ENCODE data around the gene CAMTA1.

DNA sequence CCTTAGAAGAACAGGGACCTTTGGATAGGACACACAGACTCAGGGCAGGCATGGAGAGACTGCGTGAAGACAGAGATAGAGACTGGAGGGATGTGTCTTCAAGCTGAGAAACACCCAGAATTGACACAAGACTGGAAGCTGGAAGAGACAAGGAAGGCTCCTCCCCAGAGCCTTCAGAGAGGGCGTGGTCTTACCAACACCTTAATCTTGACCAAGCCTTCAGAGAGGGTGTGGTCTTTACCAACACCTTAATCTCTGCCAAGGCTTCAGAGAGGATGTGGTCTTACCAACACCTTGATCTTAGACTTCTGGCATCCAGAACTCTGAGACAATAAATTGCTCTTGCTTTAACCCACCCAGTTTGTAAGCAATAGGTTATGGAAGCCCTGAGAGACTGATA, 504.4 kb downstream of the CAMTA1 start:
- TF ChIP-seq EZH2 (IDR thresholded peaks at IDR 0.05; ENCODE audit: low read length): no peak
- TF ChIP-seq, protein P1, sequence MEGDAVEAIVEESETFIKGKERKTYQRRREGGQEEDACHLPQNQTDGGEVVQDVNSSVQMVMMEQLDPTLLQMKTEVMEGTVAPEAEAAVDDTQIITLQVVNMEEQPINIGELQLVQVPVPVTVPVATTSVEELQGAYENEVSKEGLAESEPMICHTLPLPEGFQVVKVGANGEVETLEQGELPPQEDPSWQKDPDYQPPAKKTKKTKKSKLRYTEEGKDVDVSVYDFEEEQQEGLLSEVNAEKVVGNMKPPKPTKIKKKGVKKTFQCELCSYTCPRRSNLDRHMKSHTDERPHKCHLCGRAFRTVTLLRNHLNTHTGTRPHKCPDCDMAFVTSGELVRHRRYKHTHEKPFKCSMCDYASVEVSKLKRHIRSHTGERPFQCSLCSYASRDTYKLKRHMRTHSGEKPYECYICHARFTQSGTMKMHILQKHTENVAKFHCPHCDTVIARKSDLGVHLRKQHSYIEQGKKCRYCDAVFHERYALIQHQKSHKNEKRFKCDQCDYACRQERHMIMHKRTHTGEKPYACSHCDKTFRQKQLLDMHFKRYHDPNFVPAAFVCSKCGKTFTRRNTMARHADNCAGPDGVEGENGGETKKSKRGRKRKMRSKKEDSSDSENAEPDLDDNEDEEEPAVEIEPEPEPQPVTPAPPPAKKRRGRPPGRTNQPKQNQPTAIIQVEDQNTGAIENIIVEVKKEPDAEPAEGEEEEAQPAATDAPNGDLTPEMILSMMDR (optimal IDR thresholded peaks at IDR 0.05 in 1 of 3, IDR thresholded peaks at IDR 0.05 in 1 of 3, conservative IDR thresholded peaks at IDR 0.05 in 1 of 3; ENCODE audit: extremely low read depth in 1 of 3, insufficient read depth in 2 of 3, low read length in 3 of 3): no peak

All from keratinocyte (primary cell).